Fibroblast of peridontal ligament (primary cell): ENCODE data around the gene PRSS48.
"Not testable (repeated sequence)": the region's sequence is repeated elsewhere in the genome, so short reads cannot be mapped to it uniquely, and the experiment has no call there.

Experiments used
- DNase-seq: peaks from one replicate; pipeline ENCODE4 v3.0.0-alpha.2; 2010; ENCODE audit errors: extremely low read depth

Gene PRSS48

GRCh38 chr4:151318307-151319006, 41.5 kb downstream of the PRSS48 start:
- DNase-seq: no peak

- no peak for DNase-seq
These were observed 42.5 kb downstream of the PRSS48 start for GRCh38 chr4:151319490-151319889.

GRCh38 chr4:151321586-151321985, 44.6 kb downstream of the PRSS48 start:
- DNase-seq: no peak

GRCh38 chr4:151322161-151322560, 45.2 kb downstream of the PRSS48 start:
- not testable (repeated sequence) for DNase-seq

GRCh38 chr4:151322570-151322969, 45.6 kb downstream of the PRSS48 start:
- no peak for DNase-seq

- no peak for DNase-seq
These were observed 46.7 kb downstream of the PRSS48 start for GRCh38 chr4:151323667-151324066.

GRCh38 chr4:151324124-151324751, 47.3 kb downstream of the PRSS48 start:
- DNase-seq: no peak

GRCh38 chr4:151324752-151325110, 47.8 kb downstream of the PRSS48 start:
- DNase-seq: peak; percentile 27

GRCh38 chr4:151325111-151325948, 48.4 kb downstream of the PRSS48 start, which contains the start of gene SH3D19:
TSS of gene SH3D19 (minus strand) at chr4:151325605. CDS start at chr4:151325352, 253 bp downstream.
- DNase-seq: peak; percentile 51

- DNase-seq: no peak
These were observed 48.9 kb downstream of the PRSS48 start for GRCh38 chr4:151325949-151326246.

- DNase-seq: no peak
These were observed 52.5 kb downstream of the PRSS48 start for GRCh38 chr4:151329217-151330007.

- peak; percentile 35 for DNase-seq
These were observed 54.5 kb downstream of the PRSS48 start for GRCh38 chr4:151331276-151332042.

- no peak for DNase-seq
These were observed 62.5 kb downstream of the PRSS48 start for GRCh38 chr4:151339467-151339866.

- no peak for DNase-seq
These were observed 63.9 kb downstream of the PRSS48 start for GRCh38 chr4:151340751-151341385.
